ENCODE data around the gene CNTN5. TPM values are rescaled to one million over a fixed set of nuclear protein-coding genes. Genes with fewer than 3 reads are reported as not detected.

CNTN5 gene
- total RNA-seq, 4 donors from 2014 or later = 0.16 TPM; not detected in 3

DNA sequence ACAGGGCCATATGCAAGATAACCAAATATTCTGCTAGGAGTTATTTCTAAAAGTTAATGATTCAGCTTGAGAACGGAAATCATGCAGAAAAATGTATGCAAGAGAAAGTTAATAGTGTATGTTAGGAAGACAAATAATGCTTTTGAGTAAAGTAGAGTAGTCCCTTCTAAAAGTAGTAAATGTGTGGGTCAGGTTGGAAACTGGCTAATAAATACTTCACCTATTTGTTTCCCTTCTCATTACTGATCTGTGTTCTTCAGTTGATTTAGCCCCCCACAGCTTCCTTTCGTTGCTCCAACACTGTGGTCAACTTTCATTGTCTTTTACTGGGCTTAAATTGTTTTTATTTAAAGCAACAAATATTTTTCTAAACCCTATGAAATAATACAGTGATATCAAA lies 444.2 kb downstream of the CNTN5 start:
- intact Hi-C loops (cut with DNase I; ENCODE audit: low total_unique reads) = no loop called here
- no peak overlapping the region for H3K27ac ChIP-seq
- in situ Hi-C loops (cut with MboI; ENCODE audit: low sequenced_read_pairs in 4 of 4) = no loop called here
- H3K36me3 ChIP-seq = no peaks in the 10 kb centered on the region
- ATAC-seq (no peak), DNase-seq (no peak)
- H3K4me1 ChIP-seq = no peaks in the 10 kb centered on the region
- no peak for TF ChIP-seq POLR2A (IDR thresholded peaks at IDR 0.05)
- no peaks in the 10 kb centered on the region for H3K27me3 ChIP-seq
- no peak overlapping the region for H3K4me3 ChIP-seq
- H3K9me3 ChIP-seq = no peaks in the 10 kb centered on the region

DNA sequence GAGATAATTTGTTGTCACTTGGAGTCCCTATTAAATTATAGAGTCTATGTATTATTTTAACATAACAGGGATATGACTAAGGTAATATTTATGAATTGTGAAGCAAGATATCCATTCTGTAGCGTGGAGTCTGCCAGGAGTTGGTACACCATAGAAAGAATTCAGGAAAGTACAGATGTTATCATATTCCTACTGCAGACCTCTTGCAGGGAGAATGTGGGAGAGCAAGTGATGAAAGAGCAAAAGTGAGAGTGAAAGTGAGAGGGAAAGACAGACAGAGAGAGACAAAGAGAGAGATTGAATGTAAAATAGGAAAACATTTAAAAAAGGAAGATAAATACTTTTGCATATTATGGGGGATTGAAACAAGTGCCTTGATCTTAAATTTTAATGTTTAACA lies 468.8 kb downstream of the CNTN5 start:
- H3K4me3 ChIP-seq = no peak overlapping the region
- H3K9me3 ChIP-seq = no peaks in the 10 kb centered on the region
- no peaks in the 10 kb centered on the region for H3K4me1 ChIP-seq
- no peak overlapping the region for H3K27ac ChIP-seq
- no peak for ATAC-seq
- intact Hi-C loops (cut with DNase I; ENCODE audit: low total_unique reads) (no loop called here), in situ Hi-C loops (cut with MboI; ENCODE audit: low sequenced_read_pairs in 4 of 4) (no loop called here)
- H3K36me3 ChIP-seq = no peaks in the 10 kb centered on the region
- no peak for DNase-seq
- no peak for TF ChIP-seq POLR2A (IDR thresholded peaks at IDR 0.05)
- TF ChIP-seq, protein P1, sequence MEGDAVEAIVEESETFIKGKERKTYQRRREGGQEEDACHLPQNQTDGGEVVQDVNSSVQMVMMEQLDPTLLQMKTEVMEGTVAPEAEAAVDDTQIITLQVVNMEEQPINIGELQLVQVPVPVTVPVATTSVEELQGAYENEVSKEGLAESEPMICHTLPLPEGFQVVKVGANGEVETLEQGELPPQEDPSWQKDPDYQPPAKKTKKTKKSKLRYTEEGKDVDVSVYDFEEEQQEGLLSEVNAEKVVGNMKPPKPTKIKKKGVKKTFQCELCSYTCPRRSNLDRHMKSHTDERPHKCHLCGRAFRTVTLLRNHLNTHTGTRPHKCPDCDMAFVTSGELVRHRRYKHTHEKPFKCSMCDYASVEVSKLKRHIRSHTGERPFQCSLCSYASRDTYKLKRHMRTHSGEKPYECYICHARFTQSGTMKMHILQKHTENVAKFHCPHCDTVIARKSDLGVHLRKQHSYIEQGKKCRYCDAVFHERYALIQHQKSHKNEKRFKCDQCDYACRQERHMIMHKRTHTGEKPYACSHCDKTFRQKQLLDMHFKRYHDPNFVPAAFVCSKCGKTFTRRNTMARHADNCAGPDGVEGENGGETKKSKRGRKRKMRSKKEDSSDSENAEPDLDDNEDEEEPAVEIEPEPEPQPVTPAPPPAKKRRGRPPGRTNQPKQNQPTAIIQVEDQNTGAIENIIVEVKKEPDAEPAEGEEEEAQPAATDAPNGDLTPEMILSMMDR (IDR thresholded peaks at IDR 0.05 in 4 of 5, conservative IDR thresholded peaks at IDR 0.05 in 1 of 5) = no peak
- H3K27me3 ChIP-seq = no peaks in the 10 kb centered on the region

DNA sequence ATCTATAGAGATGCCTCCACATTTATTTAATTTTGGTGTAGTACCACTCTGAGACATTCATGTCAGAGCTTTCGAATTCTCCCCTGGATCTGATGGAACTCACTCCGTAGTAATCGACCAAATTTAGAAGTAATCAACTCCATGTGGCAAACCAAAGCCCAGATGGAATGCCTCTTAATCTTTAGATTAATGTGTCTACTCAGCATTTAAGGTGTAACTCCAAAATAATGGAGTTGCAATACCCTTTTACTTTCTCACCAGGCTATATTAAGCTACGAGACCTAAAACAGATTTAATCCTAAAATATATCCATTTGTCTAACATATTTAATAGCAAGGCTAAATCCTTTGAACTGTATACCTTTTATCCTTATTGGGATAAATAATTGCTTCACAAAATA lies 473.3 kb downstream of the CNTN5 start:
- no peaks in the 10 kb centered on the region for H3K4me1 ChIP-seq
- H3K9me3 ChIP-seq = no peaks in the 10 kb centered on the region
- DNase-seq = no peak
- H3K27me3 ChIP-seq = no peaks in the 10 kb centered on the region
- ATAC-seq = no peak
- in situ Hi-C loops (cut with MboI; ENCODE audit: low sequenced_read_pairs in 4 of 4) = no loop called here
- H3K27ac ChIP-seq = no peak overlapping the region
- intact Hi-C loops (cut with DNase I; ENCODE audit: low total_unique reads) = no loop called here
- H3K4me3 ChIP-seq = no peak overlapping the region
- TF ChIP-seq POLR2A (IDR thresholded peaks at IDR 0.05) = no peak
- TF ChIP-seq, protein P1 (IDR thresholded peaks at IDR 0.05 in 4 of 5, conservative IDR thresholded peaks at IDR 0.05 in 1 of 5) = no peak
- H3K36me3 ChIP-seq = no peaks in the 10 kb centered on the region

DNA sequence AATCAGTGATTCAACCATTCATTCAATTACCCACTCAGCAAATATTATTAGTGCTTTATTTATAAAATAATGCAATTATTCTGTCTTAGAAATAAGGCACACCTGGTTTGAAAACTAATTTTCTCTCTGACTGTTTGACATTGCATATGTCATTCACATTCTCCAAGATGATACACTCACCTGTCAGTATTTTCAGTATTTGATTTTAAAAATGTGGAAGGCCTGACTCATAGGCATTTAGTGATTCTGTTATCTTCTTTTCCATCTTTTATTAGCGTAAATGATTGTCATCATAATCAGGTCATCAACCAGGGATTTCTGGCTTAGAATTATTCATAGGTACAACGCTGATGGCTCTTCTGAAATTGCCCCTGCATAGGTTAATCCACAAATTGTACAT lies 480.9 kb downstream of the CNTN5 start:
- TF ChIP-seq, protein P1 (IDR thresholded peaks at IDR 0.05 in 4 of 5, conservative IDR thresholded peaks at IDR 0.05 in 1 of 5) = no peak
- no peak for TF ChIP-seq POLR2A (IDR thresholded peaks at IDR 0.05)
- no peaks in the 10 kb centered on the region for H3K9me3 ChIP-seq
- no peaks in the 10 kb centered on the region for H3K27me3 ChIP-seq
- no peaks in the 10 kb centered on the region for H3K36me3 ChIP-seq
- DNase-seq (no peak), ATAC-seq (no peak)
- no peak overlapping the region for H3K27ac ChIP-seq
- in situ Hi-C loops (cut with MboI; ENCODE audit: low sequenced_read_pairs in 4 of 4) (no loop called here), intact Hi-C loops (cut with DNase I; ENCODE audit: low total_unique reads) (no loop called here)
- H3K4me1 ChIP-seq = no peaks in the 10 kb centered on the region
- H3K4me3 ChIP-seq = no peak overlapping the region

DNA sequence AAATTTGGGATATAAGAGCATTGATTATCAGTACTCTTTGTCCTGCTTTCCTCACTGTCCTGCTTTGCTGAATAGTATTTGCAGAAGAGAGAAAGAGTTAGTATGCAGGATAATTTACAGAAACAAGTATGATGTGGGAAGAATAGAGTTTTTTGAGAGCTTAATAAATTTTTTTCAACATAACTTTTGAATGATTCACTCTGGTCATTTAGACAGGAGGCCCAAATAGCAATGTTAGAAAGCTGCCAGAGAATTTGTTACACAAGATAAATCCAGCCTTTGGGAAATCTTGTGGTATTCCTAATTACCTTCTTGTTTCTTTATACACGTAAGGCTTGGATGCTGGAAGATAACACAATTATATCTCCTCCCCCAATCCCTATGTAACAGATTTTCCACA lies 484.6 kb downstream of the CNTN5 start:
- TF ChIP-seq, protein P1 (IDR thresholded peaks at IDR 0.05 in 4 of 5, conservative IDR thresholded peaks at IDR 0.05 in 1 of 5) = no peak
- no peak for TF ChIP-seq POLR2A (IDR thresholded peaks at IDR 0.05)
- H3K27ac ChIP-seq = no peak overlapping the region
- in situ Hi-C loops (cut with MboI; ENCODE audit: low sequenced_read_pairs in 4 of 4) (no loop called here), intact Hi-C loops (cut with DNase I; ENCODE audit: low total_unique reads) (no loop called here)
- H3K27me3 ChIP-seq = no peaks in the 10 kb centered on the region
- DNase-seq = no peak
- ATAC-seq = no peak
- H3K9me3 ChIP-seq = no peaks in the 10 kb centered on the region
- no peak overlapping the region for H3K4me3 ChIP-seq
- H3K4me1 ChIP-seq = no peaks in the 10 kb centered on the region
- no peaks in the 10 kb centered on the region for H3K36me3 ChIP-seq

All from gastrocnemius medialis (tissue), 4 donors.